H1 (cell line): ENCODE data around the gene S100A10. TPM values are rescaled to one million over a fixed set of nuclear protein-coding genes. Genes with fewer than 3 reads are reported as not detected.

Experiments
- ASH2L ChIP-seq: fragments of 200-600, 300-600 bp; sonication (generic); IDR thresholded peaks from one replicate; pipeline ENCODE4 v1.7.1; 2017; ENCODE audit warnings: low read length
- BCL11A ChIP-seq, 2 experiments: IDR thresholded peaks; one replicate each; pipeline ENCODE4 v1.6.1; 2011; ENCODE audit warnings: low read depth in 2 of 2, low read length in 2 of 2, mild to moderate bottlenecking in 2 of 2
- CEBPB ChIP-seq: IDR thresholded peaks from 2 replicates; pipeline ENCODE4 v1.6.1; 2012; ENCODE audit warnings: low read depth, low read length
- CTBP2 ChIP-seq: IDR thresholded peaks from 2 replicates; pipeline ENCODE4 v1.7.0; 2011; ENCODE audit warnings: borderline replicate concordance, mild to moderate bottlenecking, moderate library complexity, mixed read lengths, low read length; ENCODE audit not compliant: insufficient read depth, insufficient read length
- EZH2 ChIP-seq: fragments of 200-600 bp; sonication (generic); IDR thresholded peaks from 2 replicates; pipeline ENCODE4 v1.7.1; 2012; ENCODE audit warnings: low read depth, mild to moderate bottlenecking, moderate library complexity, low read length, inconsistent platforms; ENCODE audit not compliant: severe bottlenecking
- GTF2F1 ChIP-seq: IDR thresholded peaks from 2 replicates; pipeline ENCODE4 v1.6.1; 2012; ENCODE audit warnings: low read depth, low read length, improper control_type of control experiment, borderline replicate concordance
- KDM5A ChIP-seq: fragments of 200-600 bp; IDR thresholded peaks from 2 replicates; pipeline ENCODE4 v1.7.1; 2012; ENCODE audit warnings: mild to moderate bottlenecking, low read length, inconsistent platforms, mixed read lengths
- RAD21 ChIP-seq, 2 experiments: IDR thresholded peaks in 1 of 2; conservative IDR thresholded peaks in 1 of 2; 2 replicates each; pipeline ENCODE4 v1.6.1; 2011; ENCODE audit warnings: low read depth in 2 of 2, low read length in 2 of 2, improper control_type of control experiment in 1 of 2, inconsistent platforms in 1 of 2, mild to moderate bottlenecking in 1 of 2, moderate library complexity in 1 of 2
- SP4 ChIP-seq: IDR thresholded peaks from 2 replicates; pipeline ENCODE4 v1.6.1; 2012; ENCODE audit warnings: low read length, inconsistent platforms
- TCF12 ChIP-seq: IDR thresholded peaks from 2 replicates; pipeline ENCODE4 v1.6.1; 2011; ENCODE audit warnings: low read depth, mild to moderate bottlenecking, low read length
- TEAD4 ChIP-seq: IDR thresholded peaks from 2 replicates; pipeline ENCODE4 v1.6.1; 2012; ENCODE audit warnings: low read depth, low read length, inconsistent platforms, mixed read lengths
- polyA plus RNA-seq, 7 experiments: library from polyadenylated mRNA; depleted of rRNA in 3 of 7; stranded (reverse) in 5 of 7; unstranded in 2 of 7; fragments of >200 nt in 5 of 7; fragments of 200-250 nt in 2 of 7; gene quantifications; 1 replicate in 5 of 7; 2 replicates in 1 of 7; 4 replicates in 1 of 7; pipeline versions ENCODE4 v1.2.1 to v1.2.3, GENCODE V29; 2011 to 2013; ENCODE audit warnings: missing spikeins in 2 of 7, mixed read lengths in 2 of 7
- total RNA-seq: library from RNA; stranded (reverse); fragmentation: NEBNext Ultra II Directional; extraction: Animal tissue kit (Norgen Biotek cat#: 25700); gene quantifications from 2 replicates; pipeline ENCODE4 v1.2.1, GENCODE V29; 2021
- TF ChIP-seq, protein P1 (sequence below): fragments of 300-600 bp; sonication (generic); IDR thresholded peaks from 2 replicates; pipeline ENCODE4 v1.7.1; 2012; ENCODE audit warnings: low read length, moderate library complexity, mild to moderate bottlenecking, inconsistent platforms; ENCODE audit not compliant: insufficient replicate concordance
- TF ChIP-seq, protein P2 (sequence below): IDR thresholded peaks from 2 replicates; pipeline ENCODE4 v1.6.1; 2012; ENCODE audit warnings: inconsistent platforms

The S100A10 gene
- total and polyA plus RNA-seq, 2 of the 8 experiments (the other 6 are each of a cell fraction or from before 2014, with no cell fraction given): 23.9 to 231 TPM

DNA sequence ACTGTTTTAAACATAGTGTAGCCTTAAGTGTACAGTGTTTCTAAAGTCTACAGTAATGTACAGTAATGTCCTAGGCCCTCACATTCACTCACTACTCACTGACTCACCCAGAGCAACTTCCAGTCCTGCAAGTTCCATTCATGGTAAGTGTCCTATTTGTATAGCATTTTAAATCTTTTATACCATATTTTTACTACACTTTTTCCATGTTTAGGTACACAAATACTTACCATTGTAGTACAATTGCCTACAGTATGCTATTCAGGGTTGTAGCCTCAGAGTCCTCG is 3.6 kb upstream of the S100A10 start (continued):
- TF ChIP-seq, protein P1, sequence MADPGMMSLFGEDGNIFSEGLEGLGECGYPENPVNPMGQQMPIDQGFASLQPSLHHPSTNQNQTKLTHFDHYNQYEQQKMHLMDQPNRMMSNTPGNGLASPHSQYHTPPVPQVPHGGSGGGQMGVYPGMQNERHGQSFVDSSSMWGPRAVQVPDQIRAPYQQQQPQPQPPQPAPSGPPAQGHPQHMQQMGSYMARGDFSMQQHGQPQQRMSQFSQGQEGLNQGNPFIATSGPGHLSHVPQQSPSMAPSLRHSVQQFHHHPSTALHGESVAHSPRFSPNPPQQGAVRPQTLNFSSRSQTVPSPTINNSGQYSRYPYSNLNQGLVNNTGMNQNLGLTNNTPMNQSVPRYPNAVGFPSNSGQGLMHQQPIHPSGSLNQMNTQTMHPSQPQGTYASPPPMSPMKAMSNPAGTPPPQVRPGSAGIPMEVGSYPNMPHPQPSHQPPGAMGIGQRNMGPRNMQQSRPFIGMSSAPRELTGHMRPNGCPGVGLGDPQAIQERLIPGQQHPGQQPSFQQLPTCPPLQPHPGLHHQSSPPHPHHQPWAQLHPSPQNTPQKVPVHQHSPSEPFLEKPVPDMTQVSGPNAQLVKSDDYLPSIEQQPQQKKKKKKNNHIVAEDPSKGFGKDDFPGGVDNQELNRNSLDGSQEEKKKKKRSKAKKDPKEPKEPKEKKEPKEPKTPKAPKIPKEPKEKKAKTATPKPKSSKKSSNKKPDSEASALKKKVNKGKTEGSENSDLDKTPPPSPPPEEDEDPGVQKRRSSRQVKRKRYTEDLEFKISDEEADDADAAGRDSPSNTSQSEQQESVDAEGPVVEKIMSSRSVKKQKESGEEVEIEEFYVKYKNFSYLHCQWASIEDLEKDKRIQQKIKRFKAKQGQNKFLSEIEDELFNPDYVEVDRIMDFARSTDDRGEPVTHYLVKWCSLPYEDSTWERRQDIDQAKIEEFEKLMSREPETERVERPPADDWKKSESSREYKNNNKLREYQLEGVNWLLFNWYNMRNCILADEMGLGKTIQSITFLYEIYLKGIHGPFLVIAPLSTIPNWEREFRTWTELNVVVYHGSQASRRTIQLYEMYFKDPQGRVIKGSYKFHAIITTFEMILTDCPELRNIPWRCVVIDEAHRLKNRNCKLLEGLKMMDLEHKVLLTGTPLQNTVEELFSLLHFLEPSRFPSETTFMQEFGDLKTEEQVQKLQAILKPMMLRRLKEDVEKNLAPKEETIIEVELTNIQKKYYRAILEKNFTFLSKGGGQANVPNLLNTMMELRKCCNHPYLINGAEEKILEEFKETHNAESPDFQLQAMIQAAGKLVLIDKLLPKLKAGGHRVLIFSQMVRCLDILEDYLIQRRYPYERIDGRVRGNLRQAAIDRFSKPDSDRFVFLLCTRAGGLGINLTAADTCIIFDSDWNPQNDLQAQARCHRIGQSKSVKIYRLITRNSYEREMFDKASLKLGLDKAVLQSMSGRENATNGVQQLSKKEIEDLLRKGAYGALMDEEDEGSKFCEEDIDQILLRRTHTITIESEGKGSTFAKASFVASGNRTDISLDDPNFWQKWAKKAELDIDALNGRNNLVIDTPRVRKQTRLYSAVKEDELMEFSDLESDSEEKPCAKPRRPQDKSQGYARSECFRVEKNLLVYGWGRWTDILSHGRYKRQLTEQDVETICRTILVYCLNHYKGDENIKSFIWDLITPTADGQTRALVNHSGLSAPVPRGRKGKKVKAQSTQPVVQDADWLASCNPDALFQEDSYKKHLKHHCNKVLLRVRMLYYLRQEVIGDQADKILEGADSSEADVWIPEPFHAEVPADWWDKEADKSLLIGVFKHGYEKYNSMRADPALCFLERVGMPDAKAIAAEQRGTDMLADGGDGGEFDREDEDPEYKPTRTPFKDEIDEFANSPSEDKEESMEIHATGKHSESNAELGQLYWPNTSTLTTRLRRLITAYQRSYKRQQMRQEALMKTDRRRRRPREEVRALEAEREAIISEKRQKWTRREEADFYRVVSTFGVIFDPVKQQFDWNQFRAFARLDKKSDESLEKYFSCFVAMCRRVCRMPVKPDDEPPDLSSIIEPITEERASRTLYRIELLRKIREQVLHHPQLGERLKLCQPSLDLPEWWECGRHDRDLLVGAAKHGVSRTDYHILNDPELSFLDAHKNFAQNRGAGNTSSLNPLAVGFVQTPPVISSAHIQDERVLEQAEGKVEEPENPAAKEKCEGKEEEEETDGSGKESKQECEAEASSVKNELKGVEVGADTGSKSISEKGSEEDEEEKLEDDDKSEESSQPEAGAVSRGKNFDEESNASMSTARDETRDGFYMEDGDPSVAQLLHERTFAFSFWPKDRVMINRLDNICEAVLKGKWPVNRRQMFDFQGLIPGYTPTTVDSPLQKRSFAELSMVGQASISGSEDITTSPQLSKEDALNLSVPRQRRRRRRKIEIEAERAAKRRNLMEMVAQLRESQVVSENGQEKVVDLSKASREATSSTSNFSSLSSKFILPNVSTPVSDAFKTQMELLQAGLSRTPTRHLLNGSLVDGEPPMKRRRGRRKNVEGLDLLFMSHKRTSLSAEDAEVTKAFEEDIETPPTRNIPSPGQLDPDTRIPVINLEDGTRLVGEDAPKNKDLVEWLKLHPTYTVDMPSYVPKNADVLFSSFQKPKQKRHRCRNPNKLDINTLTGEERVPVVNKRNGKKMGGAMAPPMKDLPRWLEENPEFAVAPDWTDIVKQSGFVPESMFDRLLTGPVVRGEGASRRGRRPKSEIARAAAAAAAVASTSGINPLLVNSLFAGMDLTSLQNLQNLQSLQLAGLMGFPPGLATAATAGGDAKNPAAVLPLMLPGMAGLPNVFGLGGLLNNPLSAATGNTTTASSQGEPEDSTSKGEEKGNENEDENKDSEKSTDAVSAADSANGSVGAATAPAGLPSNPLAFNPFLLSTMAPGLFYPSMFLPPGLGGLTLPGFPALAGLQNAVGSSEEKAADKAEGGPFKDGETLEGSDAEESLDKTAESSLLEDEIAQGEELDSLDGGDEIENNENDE: no peak
- TF ChIP-seq TEAD4 (no peak), TCF12 (no peak), KDM5A (no peak), CTBP2 (no peak), ASH2L (no peak), SP4 (no peak), CEBPB (no peak), BCL11A (IDR thresholded peaks at IDR 0.05; ENCODE audit: low read depth in 2 of 2, low read length in 2 of 2) (no peak), GTF2F1 (no peak), RAD21 (IDR thresholded peaks at IDR 0.05 in 1 of 2, conservative IDR thresholded peaks at IDR 0.05 in 1 of 2; ENCODE audit: low read depth in 2 of 2, low read length in 2 of 2) (no peak), EZH2 (no peak)
- TF ChIP-seq, protein P2, sequence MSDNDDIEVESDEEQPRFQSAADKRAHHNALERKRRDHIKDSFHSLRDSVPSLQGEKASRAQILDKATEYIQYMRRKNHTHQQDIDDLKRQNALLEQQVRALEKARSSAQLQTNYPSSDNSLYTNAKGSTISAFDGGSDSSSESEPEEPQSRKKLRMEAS: no peak
